ENCODE results near the gene ANTXR2. TPM values are rescaled to one million over a fixed set of nuclear protein-coding genes. Genes with fewer than 3 reads are reported as not detected.

ANTXR2 gene
- total RNA-seq, 1 donor from 2014 or later, result 64.6 TPM

GRCh38 chr4:80012291-80012690 lies 60.7 kb downstream of the ANTXR2 start:
- TF ChIP-seq CTCF (IDR thresholded peaks at IDR 0.05), result no peak
- no peak for TF ChIP-seq POLR2A (IDR thresholded peaks at IDR 0.05)
- no peak for TF ChIP-seq POLR2AphosphoS5 (IDR thresholded peaks at IDR 0.05; ENCODE audit: insufficient read depth in 1 of 2, low read depth in 1 of 2)
- Histone ChIP-seq H3K27ac (peak overlapping the region; percentile 53), H3K4me3 (no peak overlapping the region), H3K9me3 (no peaks in the 10 kb centered on the region), H3K27me3 (no peaks in the 10 kb centered on the region), H3K36me3 (no peaks in the 10 kb centered on the region), H3K4me1 (peaks cover 40% of the 10 kb centered on the region)
- intact Hi-C loops (cut with DNase I), result no loop called here
- no peak for DNase-seq (ENCODE audit: extremely low spot score in 2 of 2)

GRCh38 chr4:80011636-80012236 lies 61.3 kb downstream of the ANTXR2 start:
- Histone ChIP-seq H3K4me3 (no peak overlapping the region), H3K9me3 (no peaks in the 10 kb centered on the region), H3K4me1 (peaks cover 35% of the 10 kb centered on the region), H3K27me3 (no peaks in the 10 kb centered on the region), H3K36me3 (no peaks in the 10 kb centered on the region), H3K27ac (peak overlapping the region; percentile 53)
- TF ChIP-seq POLR2A (IDR thresholded peaks at IDR 0.05) (no peak), POLR2AphosphoS5 (IDR thresholded peaks at IDR 0.05; ENCODE audit: insufficient read depth in 1 of 2, low read depth in 1 of 2) (no peak), CTCF (IDR thresholded peaks at IDR 0.05) (no peak)
- intact Hi-C loops (cut with DNase I), result no loop called here
- no peak for DNase-seq (ENCODE audit: extremely low spot score in 2 of 2)

- Histone ChIP-seq H3K9me3 (no peaks in the 10 kb centered on the region), H3K27me3 (no peaks in the 10 kb centered on the region), H3K36me3 (no peaks in the 10 kb centered on the region), H3K4me3 (no peak overlapping the region), H3K27ac (no peak overlapping the region), H3K4me1 (peaks cover 24% of the 10 kb centered on the region)
- no peak for DNase-seq (ENCODE audit: extremely low spot score in 2 of 2)
- TF ChIP-seq CTCF (IDR thresholded peaks at IDR 0.05) (no peak), POLR2AphosphoS5 (IDR thresholded peaks at IDR 0.05; ENCODE audit: insufficient read depth in 1 of 2, low read depth in 1 of 2) (no peak), POLR2A (IDR thresholded peaks at IDR 0.05) (no peak)
- intact Hi-C loops (cut with DNase I), result no loop called here
Measured at GRCh38 chr4:80010316-80010715, 62.7 kb downstream of the ANTXR2 start.

- no peak for DNase-seq (ENCODE audit: extremely low spot score in 2 of 2)
- Histone ChIP-seq H3K36me3 (no peaks in the 10 kb centered on the region), H3K4me3 (no peak overlapping the region), H3K27ac (no peak overlapping the region), H3K4me1 (peaks cover 19% of the 10 kb centered on the region), H3K9me3 (no peaks in the 10 kb centered on the region), H3K27me3 (no peaks in the 10 kb centered on the region)
- intact Hi-C loops (cut with DNase I), result no loop called here
- TF ChIP-seq POLR2A (IDR thresholded peaks at IDR 0.05) (no peak), CTCF (IDR thresholded peaks at IDR 0.05) (no peak), POLR2AphosphoS5 (IDR thresholded peaks at IDR 0.05; ENCODE audit: insufficient read depth in 1 of 2, low read depth in 1 of 2) (no peak)
Measured at GRCh38 chr4:80009806-80010205, 63.2 kb downstream of the ANTXR2 start.

GRCh38 chr4:80008971-80009370 lies 64.1 kb downstream of the ANTXR2 start:
- Histone ChIP-seq H3K9me3 (peaks cover 5% of the 10 kb centered on the region), H3K27ac (no peak overlapping the region), H3K27me3 (no peaks in the 10 kb centered on the region), H3K4me3 (no peak overlapping the region), H3K36me3 (no peaks in the 10 kb centered on the region), H3K4me1 (peaks cover 13% of the 10 kb centered on the region)
- no peak for TF ChIP-seq POLR2AphosphoS5 (IDR thresholded peaks at IDR 0.05; ENCODE audit: insufficient read depth in 1 of 2, low read depth in 1 of 2)
- no peak for TF ChIP-seq CTCF (IDR thresholded peaks at IDR 0.05)
- no peak for TF ChIP-seq POLR2A (IDR thresholded peaks at IDR 0.05)
- DNase-seq (ENCODE audit: extremely low spot score in 2 of 2), result no peak
- intact Hi-C loops (cut with DNase I), result no loop called here

Data from vagina (tissue), 2 donors.